DND-41 (cell line): ENCODE results near the gene TNIK.

Experiments
- CTCF ChIP-seq: IDR thresholded peaks from 2 replicates; pipeline ENCODE4 v1.5.1; 2012; ENCODE audit warnings: borderline replicate concordance, low read length, moderate library complexity, mild to moderate bottlenecking; ENCODE audit not compliant: poor library complexity, severe bottlenecking; ENCODE audit errors: extremely low read depth
- EZH2 ChIP-seq: IDR thresholded peaks from 3 replicates; pipeline ENCODE4 v1.6.1; 2012; ENCODE audit warnings: borderline replicate concordance, low read depth, mild to moderate bottlenecking, moderate library complexity, low read length, inconsistent platforms; ENCODE audit not compliant: severe bottlenecking

GRCh38 chr3:171061749-171062148, 398.5 kb downstream of the TNIK start:
- TF ChIP-seq CTCF: no peak
- no peak for TF ChIP-seq EZH2
